ENCODE measurements around the gene MRPL11. TPM values are rescaled to one million over a fixed set of nuclear protein-coding genes. Genes with fewer than 3 reads are reported as not detected.
A peak's percentile ranks its signal among the peaks of the same experiment; 100 is the strongest.
"Not testable (repeated sequence)": the region's sequence is repeated elsewhere in the genome, so short reads cannot be mapped to it uniquely, and the experiment has no call there.

MRPL11 gene
- total RNA-seq, 1 experiment from 2014 or later: 138 TPM

DNA sequence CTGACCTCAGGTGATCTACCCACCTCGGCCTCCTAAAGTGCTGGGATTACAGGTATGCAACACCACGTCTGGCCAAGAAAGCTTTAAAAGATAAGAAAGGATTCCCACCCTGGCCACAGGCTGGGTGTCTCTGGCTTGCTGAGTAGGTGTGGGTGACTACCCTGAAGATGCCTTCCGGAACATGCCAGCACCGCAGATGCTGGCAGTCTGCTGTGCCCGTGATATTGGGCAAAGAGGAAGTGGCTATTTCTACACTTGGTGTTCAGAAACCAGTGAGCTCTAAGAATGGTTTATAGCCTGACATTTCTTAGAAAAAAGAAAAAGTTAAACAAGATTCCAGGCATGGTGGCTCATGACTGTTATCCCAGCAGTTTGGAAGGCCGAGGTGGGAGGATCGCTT, 6.1 kb downstream of the MRPL11 start:
- no peak overlapping the region for H3K4me3 ChIP-seq
- POLR2A ChIA-PET (ENCODE audit: unreplicated experiment): no interaction called here
- no peaks in the 10 kb centered on the region for H3K27me3 ChIP-seq (ENCODE audit: insufficient read depth, low read depth)
- peaks cover 12% of the 10 kb centered on the region; the same call in 1 of the 2 replicates for H3K36me3 ChIP-seq (ENCODE audit: low read depth)
- H3K79me2 ChIP-seq (ENCODE audit: low read depth): peaks cover 9% of the 10 kb centered on the region
- no peaks in the 10 kb centered on the region for H3K9me2 ChIP-seq (ENCODE audit: insufficient read depth)
- peaks cover 4% of the 10 kb centered on the region; the same call in 1 of the 2 replicates for H3K4me1 ChIP-seq (replicated peaks; ENCODE audit: insufficient read depth)
- no peaks in the 10 kb centered on the region for H4K20me1 ChIP-seq (ENCODE audit: insufficient read depth)
- no peak for DNase-seq
- no peak overlapping the region for H3K27ac ChIP-seq
- H3K4me2 ChIP-seq: no peak overlapping the region
- no TSS peak for BruUV-seq (replicated peaks)
- CTCF ChIA-PET: interaction anchor here (0.5 to 0.6 kb wide), 2 partner anchors 120 to 123 kb away, joined by 3 read pairs; no protein-coding TSS in a partner anchor
- TF ChIP-seq, protein P1, sequence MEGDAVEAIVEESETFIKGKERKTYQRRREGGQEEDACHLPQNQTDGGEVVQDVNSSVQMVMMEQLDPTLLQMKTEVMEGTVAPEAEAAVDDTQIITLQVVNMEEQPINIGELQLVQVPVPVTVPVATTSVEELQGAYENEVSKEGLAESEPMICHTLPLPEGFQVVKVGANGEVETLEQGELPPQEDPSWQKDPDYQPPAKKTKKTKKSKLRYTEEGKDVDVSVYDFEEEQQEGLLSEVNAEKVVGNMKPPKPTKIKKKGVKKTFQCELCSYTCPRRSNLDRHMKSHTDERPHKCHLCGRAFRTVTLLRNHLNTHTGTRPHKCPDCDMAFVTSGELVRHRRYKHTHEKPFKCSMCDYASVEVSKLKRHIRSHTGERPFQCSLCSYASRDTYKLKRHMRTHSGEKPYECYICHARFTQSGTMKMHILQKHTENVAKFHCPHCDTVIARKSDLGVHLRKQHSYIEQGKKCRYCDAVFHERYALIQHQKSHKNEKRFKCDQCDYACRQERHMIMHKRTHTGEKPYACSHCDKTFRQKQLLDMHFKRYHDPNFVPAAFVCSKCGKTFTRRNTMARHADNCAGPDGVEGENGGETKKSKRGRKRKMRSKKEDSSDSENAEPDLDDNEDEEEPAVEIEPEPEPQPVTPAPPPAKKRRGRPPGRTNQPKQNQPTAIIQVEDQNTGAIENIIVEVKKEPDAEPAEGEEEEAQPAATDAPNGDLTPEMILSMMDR (conservative IDR thresholded peaks at IDR 0.05): no peak
- no peak for TF ChIP-seq EZH2 (IDR thresholded peaks at IDR 0.05; ENCODE audit: low read depth)
- no peaks in the 10 kb centered on the region for H3K9me3 ChIP-seq (ENCODE audit: insufficient read depth, low read depth)
- H3F3A ChIP-seq (ENCODE audit: insufficient read depth, low read depth): peaks cover 9% of the 10 kb centered on the region; the same call in 1 of the 2 replicates
- no peak overlapping the region for H2AFZ ChIP-seq
- intact Hi-C loops (cut with micrococcal nuclease; ENCODE audit: unreplicated experiment): no loop called here

DNA sequence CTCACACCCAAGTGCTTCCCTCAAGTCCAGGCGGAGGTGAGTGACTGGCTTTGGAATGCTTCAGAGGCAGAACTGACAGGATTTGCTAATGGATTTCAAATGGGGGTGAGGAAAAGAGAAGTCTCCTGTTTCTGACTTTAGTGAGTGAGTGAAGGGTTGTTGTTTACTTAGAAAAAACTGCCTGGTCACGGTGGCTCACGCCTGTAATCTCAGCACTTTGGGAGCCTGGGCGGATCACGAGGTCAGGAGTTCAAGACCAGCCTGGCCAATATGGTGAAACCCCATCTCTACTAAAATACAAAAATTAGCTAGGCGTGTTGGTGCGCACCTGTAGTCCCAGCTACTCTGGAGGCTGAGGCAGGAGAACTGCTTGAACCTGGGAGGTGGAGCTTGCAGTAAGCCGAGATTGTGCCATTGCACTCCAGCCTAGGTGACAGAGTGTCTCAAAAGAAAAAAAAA, 6.7 kb downstream of the MRPL11 start:
- BruUV-seq (replicated peaks); H3K4me3 ChIP-seq; H3K9me3 ChIP-seq (ENCODE audit: insufficient read depth, low read depth); H3K79me2 ChIP-seq (ENCODE audit: low read depth); H3K4me2 ChIP-seq; H3K27me3 ChIP-seq (ENCODE audit: insufficient read depth, low read depth); CTCF ChIA-PET; DNase-seq; H4K20me1 ChIP-seq (ENCODE audit: insufficient read depth); H3K27ac ChIP-seq; H2AFZ ChIP-seq; H3K9me2 ChIP-seq (ENCODE audit: insufficient read depth); H3F3A ChIP-seq (ENCODE audit: insufficient read depth, low read depth); H3K4me1 ChIP-seq (replicated peaks; ENCODE audit: insufficient read depth): not testable (repeated sequence)
- POLR2A ChIA-PET (ENCODE audit: unreplicated experiment): interaction anchor here (0.7 kb wide), 1 partner anchor 113 kb away, joined by 7 read pairs; no protein-coding TSS in a partner anchor
- peaks cover 12% of the 10 kb centered on the region; the same call in 1 of the 2 replicates for H3K36me3 ChIP-seq (ENCODE audit: low read depth)
- intact Hi-C loops (cut with micrococcal nuclease; ENCODE audit: unreplicated experiment): loop anchor here (2.0 kb wide), 1 partner anchor 121 kb away; no protein-coding TSS in a partner anchor

DNA sequence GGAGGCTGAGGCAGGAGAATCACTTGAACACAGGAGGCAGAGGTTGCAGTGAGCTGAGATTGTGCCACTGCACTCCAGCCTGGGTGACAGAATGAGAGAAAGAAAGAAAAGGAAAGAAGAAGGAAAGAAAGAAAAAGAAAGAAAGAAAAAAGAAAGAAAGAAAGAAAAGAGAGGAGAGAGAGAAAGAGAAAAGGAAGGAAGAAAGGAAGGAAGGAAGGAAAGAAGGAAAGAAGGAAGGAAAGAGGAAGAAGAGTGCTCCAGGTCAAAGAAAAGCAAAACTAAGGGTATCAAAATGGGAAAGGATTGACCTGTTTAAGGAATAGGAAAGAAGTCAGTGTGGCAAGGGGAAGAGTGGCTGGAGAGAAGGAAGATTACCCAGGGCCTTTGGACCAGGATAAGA, 7.4 kb downstream of the MRPL11 start:
- POLR2A ChIA-PET (ENCODE audit: unreplicated experiment); H3K9me2 ChIP-seq (ENCODE audit: insufficient read depth); H3K4me2 ChIP-seq; H4K20me1 ChIP-seq (ENCODE audit: insufficient read depth); H3F3A ChIP-seq (ENCODE audit: insufficient read depth, low read depth); DNase-seq; H3K27ac ChIP-seq; H3K9me3 ChIP-seq (ENCODE audit: insufficient read depth, low read depth); H3K4me1 ChIP-seq (replicated peaks; ENCODE audit: insufficient read depth); H3K4me3 ChIP-seq; BruUV-seq (replicated peaks); H3K79me2 ChIP-seq (ENCODE audit: low read depth); H3K27me3 ChIP-seq (ENCODE audit: insufficient read depth, low read depth); H3K36me3 ChIP-seq (ENCODE audit: low read depth); H2AFZ ChIP-seq: not testable (repeated sequence)
- CTCF ChIA-PET: interaction anchor here (0.6 to 1.1 kb wide), 3 partner anchors 13 to 985 kb away, joined by 3 to 10 read pairs (median 3); no protein-coding TSS in a partner anchor
- intact Hi-C loops (cut with micrococcal nuclease; ENCODE audit: unreplicated experiment): loop anchor here (2.0 kb wide), 1 partner anchor 120 kb away; no protein-coding TSS in a partner anchor

DNA sequence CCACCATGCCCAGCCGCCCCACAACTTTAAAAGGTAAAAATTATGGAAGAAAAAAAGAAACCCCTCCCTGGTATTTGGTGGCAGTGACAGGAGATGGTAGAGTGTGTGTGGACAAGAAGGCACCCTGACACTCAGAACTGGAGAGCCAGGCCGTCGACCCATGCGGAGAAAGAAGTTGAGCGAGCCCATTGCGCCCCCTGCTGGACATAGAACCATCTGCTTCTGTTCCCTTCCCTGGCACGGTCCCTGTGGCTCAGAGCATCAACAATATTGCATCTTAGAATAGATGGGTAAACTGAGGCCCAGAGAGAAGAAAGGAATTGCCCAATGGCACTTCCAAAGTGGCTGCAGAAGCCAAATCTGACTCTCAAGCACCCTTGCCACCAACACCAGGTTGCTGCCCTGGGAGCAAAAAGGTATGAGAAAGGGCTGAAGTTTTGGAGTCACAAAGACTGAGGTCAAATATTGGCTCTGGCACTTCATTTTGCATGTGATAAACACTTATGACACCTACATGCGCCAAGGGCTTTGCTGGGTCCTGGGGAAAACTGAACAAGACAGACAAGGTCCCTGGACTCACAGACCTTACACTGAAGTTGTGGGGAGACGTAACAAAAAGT, 8.6 kb downstream of the MRPL11 start:
- no peaks in the 10 kb centered on the region for H3K79me2 ChIP-seq (ENCODE audit: low read depth)
- POLR2A ChIA-PET (ENCODE audit: unreplicated experiment): no interaction called here
- no peak overlapping the region for H3K4me3 ChIP-seq
- BruUV-seq (replicated peaks): no TSS peak
- DNase-seq: peak in 1 of 2 experiments; percentile 53
- no peak overlapping the region for H2AFZ ChIP-seq
- H3K9me2 ChIP-seq (ENCODE audit: insufficient read depth): no peaks in the 10 kb centered on the region
- TF ChIP-seq, protein P1 (conservative IDR thresholded peaks at IDR 0.05): peak; percentile 95
- TF ChIP-seq EZH2 (IDR thresholded peaks at IDR 0.05; ENCODE audit: low read depth): no peak
- no peaks in the 10 kb centered on the region for H4K20me1 ChIP-seq (ENCODE audit: insufficient read depth)
- H3K4me2 ChIP-seq: no peak overlapping the region
- H3K27ac ChIP-seq: no peak overlapping the region
- H3K9me3 ChIP-seq (ENCODE audit: insufficient read depth, low read depth): no peaks in the 10 kb centered on the region
- peaks cover 3% of the 10 kb centered on the region; the same call in 1 of the 2 replicates for H3K27me3 ChIP-seq (ENCODE audit: insufficient read depth, low read depth)
- intact Hi-C loops (cut with micrococcal nuclease; ENCODE audit: unreplicated experiment): loop anchor here (1.0 to 2.0 kb wide), 2 partner anchors 22 to 119 kb away; no protein-coding TSS in a partner anchor
- H3F3A ChIP-seq (ENCODE audit: insufficient read depth, low read depth): peaks cover 9% of the 10 kb centered on the region; the same call in 1 of the 2 replicates
- H3K36me3 ChIP-seq (ENCODE audit: low read depth): no peaks in the 10 kb centered on the region
- CTCF ChIA-PET: interaction anchor here (0.6 to 1.1 kb wide), 4 partner anchors 12 to 440 kb away, joined by 3 to 8 read pairs (median 4); no protein-coding TSS in a partner anchor
- no peaks in the 10 kb centered on the region for H3K4me1 ChIP-seq (replicated peaks; ENCODE audit: insufficient read depth)

Measured in PC-9 (cell line).